Neural cell (in vitro differentiated cells): ENCODE results near the gene HLA-DOA.

Experiments
- POLR2AphosphoS5 ChIP-seq: IDR thresholded peaks from 2 replicates; pipeline ENCODE4 v1.6.1; 2012
- RAD21 ChIP-seq: fragments of 450-650 bp; conservative IDR thresholded peaks from 2 replicates; pipeline ENCODE4 v1.6.1; 2014; ENCODE audit warnings: antibody characterized with exemption, mild to moderate bottlenecking, moderate library complexity
- SMC3 ChIP-seq: fragments of 450-650 bp; conservative IDR thresholded peaks from 2 replicates; pipeline ENCODE4 v1.6.1; 2014; ENCODE audit warnings: antibody characterized with exemption, mild to moderate bottlenecking, moderate library complexity; ENCODE audit not compliant: poor library complexity
- TAF1 ChIP-seq: IDR thresholded peaks from 2 replicates; pipeline ENCODE4 v1.6.1; 2012; ENCODE audit warnings: low read depth

GRCh38 chr6:32976334-32977069 lies 32.9 kb downstream of the HLA-DOA start:
- TF ChIP-seq TAF1: no peak
- no peak for TF ChIP-seq RAD21
- no peak for TF ChIP-seq POLR2AphosphoS5
- no peak for TF ChIP-seq SMC3
